Neural progenitor cell (in vitro differentiated cells): Measurements from ENCODE around the gene KLC3. TPM values are rescaled to one million over a fixed set of nuclear protein-coding genes. Genes with fewer than 3 reads are reported as not detected.
"Not testable (repeated sequence)": the region's sequence is repeated elsewhere in the genome, so short reads cannot be mapped to it uniquely, and the experiment has no call there.

ENCODE experiments used
- DNase-seq: peaks from one replicate; pipeline ENCODE4 v3.0.0-alpha.2; 2016; ENCODE audit warnings: low spot score
- H2AFZ ChIP-seq: fragments of 200-600 bp; sonication (generic); replicated peaks from 2 replicates; pipeline ENCODE4 v1.6.1; 2016; ENCODE audit warnings: antibody characterized with exemption
- H3F3A ChIP-seq: fragments of 200-600 bp; sonication (generic); 2 replicates; pipeline ENCODE4 v1.6.1; 2016; ENCODE audit warnings: antibody characterized with exemption, low read depth
- H3K27ac ChIP-seq: fragments of 200-600 bp; sonication (generic); 2 replicates; pipeline ENCODE4 v1.5.1; 2016; ENCODE audit warnings: mild to moderate bottlenecking
- H3K27me3 ChIP-seq: fragments of 200-600 bp; sonication (generic); 2 replicates; pipeline ENCODE4 v1.6.1; 2016; ENCODE audit warnings: mild to moderate bottlenecking, moderate library complexity
- H3K36me3 ChIP-seq: fragments of 200-600 bp; sonication (generic); 2 replicates; pipeline ENCODE4 v1.5.1; 2016
- H3K4me1 ChIP-seq: fragments of 200-600 bp; sonication (generic); 2 replicates; pipeline ENCODE4 v1.6.1; 2016; ENCODE audit warnings: mixed run types
- H3K4me2 ChIP-seq: fragments of 200-600 bp; sonication (generic); 2 replicates; pipeline ENCODE4 v1.6.1; 2016
- H3K4me3 ChIP-seq: fragments of 200-600 bp; sonication (generic); 2 replicates; pipeline ENCODE4 v1.5.1; 2016
- H3K79me2 ChIP-seq: fragments of 200-600 bp; sonication (generic); 2 replicates; pipeline ENCODE4 v1.6.1; 2016; ENCODE audit warnings: low read depth
- H3K9ac ChIP-seq: fragments of 200-600 bp; sonication (generic); 2 replicates; pipeline ENCODE4 v1.6.1; 2016
- H3K9me3 ChIP-seq: fragments of 200-600 bp; sonication (generic); 2 replicates; pipeline ENCODE4 v1.5.1; 2016; ENCODE audit warnings: low read depth
- H4K20me1 ChIP-seq: fragments of 200-600 bp; sonication (generic); 2 replicates; pipeline ENCODE4 v1.6.1; 2016; ENCODE audit warnings: low read depth
- H3K27ac Mint-ChIP-seq: 3 replicates; pipeline ENCODE4 v1.8.0; 2021; ENCODE audit warnings: mixed read lengths
- H3K27me3 Mint-ChIP-seq: 2 replicates; pipeline ENCODE4 v1.8.0; 2022; ENCODE audit warnings: low read depth, mild to moderate bottlenecking, inconsistent platforms, moderate library complexity, mixed read lengths; ENCODE audit not compliant: insufficient read depth
- H3K36me3 Mint-ChIP-seq: 3 replicates; pipeline ENCODE4 v1.8.0; 2021; ENCODE audit warnings: mixed read lengths
- H3K4me1 Mint-ChIP-seq: 3 replicates; pipeline ENCODE4 v1.8.0; 2021; ENCODE audit warnings: mixed read lengths
- H3K4me3 Mint-ChIP-seq: 3 replicates; pipeline ENCODE4 v1.8.0; 2021; ENCODE audit warnings: mild to moderate bottlenecking, moderate library complexity, mixed read lengths
- H3K9me3 Mint-ChIP-seq: 3 replicates; pipeline ENCODE4 v1.8.0; 2020; ENCODE audit warnings: mixed read lengths
- CTCF ChIP-seq: fragments of 200-600 bp; sonication (generic); IDR thresholded peaks from 2 replicates; pipeline ENCODE4 v1.5.1; 2017; ENCODE audit warnings: antibody characterized with exemption, mild to moderate bottlenecking
- EZH2 ChIP-seq: fragments of 200-600 bp; sonication (generic); IDR thresholded peaks from 2 replicates; pipeline ENCODE4 v1.6.1; 2017; ENCODE audit warnings: antibody characterized with exemption, mild to moderate bottlenecking, moderate library complexity
- EZH2phosphoT487 ChIP-seq: fragments of 200-600 bp; sonication (generic); IDR thresholded peaks from 2 replicates; pipeline ENCODE4 v1.6.1; 2017; ENCODE audit warnings: antibody characterized with exemption
- total RNA-seq: library from RNA; depleted of rRNA; stranded (reverse); fragments of >200 nt; gene quantifications from 2 replicates; pipeline ENCODE4 v1.2.3, GENCODE V29; 2015; ENCODE audit warnings: low replicate concordance

KLC3 gene
- total RNA-seq, 1 donor from 2014 or later = not detected

GRCh38 chr19:45306518-45307027, 34.0 kb upstream of the KLC3 start:
- Mint-ChIP-seq H3K27me3 (peaks cover 14% of the 10 kb centered on the region), H3K4me3 (no peak overlapping the region), H3K9me3 (no peaks in the 10 kb centered on the region), H3K36me3 (peaks cover 4% of the 10 kb centered on the region), H3K27ac (no peak overlapping the region), H3K4me1 (peaks cover 5% of the 10 kb centered on the region)
- no peaks in the 10 kb centered on the region for H3K4me1 ChIP-seq
- H3K9ac ChIP-seq = no peak overlapping the region
- no peaks in the 10 kb centered on the region for H3K79me2 ChIP-seq
- no peak for DNase-seq
- TF ChIP-seq EZH2phosphoT487 (no peak), EZH2 (no peak), CTCF (no peak)
- no peaks in the 10 kb centered on the region for H3K9me3 ChIP-seq
- H2AFZ ChIP-seq = no peak overlapping the region
- H3K4me3 ChIP-seq = no peak overlapping the region
- no peaks in the 10 kb centered on the region for H3K36me3 ChIP-seq
- H3K27ac ChIP-seq = no peak overlapping the region
- H3K4me2 ChIP-seq = no peak overlapping the region
- H3K27me3 ChIP-seq = no peaks in the 10 kb centered on the region
- peaks cover 17% of the 10 kb centered on the region for H3F3A ChIP-seq
- H4K20me1 ChIP-seq = no peaks in the 10 kb centered on the region

- Histone ChIP-seq H2AFZ (no peak overlapping the region), H3K4me1 (no peaks in the 10 kb centered on the region), H3K9me3 (no peaks in the 10 kb centered on the region), H3K79me2 (no peaks in the 10 kb centered on the region), H4K20me1 (no peaks in the 10 kb centered on the region), H3F3A (peaks cover 17% of the 10 kb centered on the region), H3K36me3 (no peaks in the 10 kb centered on the region), H3K4me3 (no peak overlapping the region), H3K27me3 (no peaks in the 10 kb centered on the region), H3K9ac (no peak overlapping the region), H3K4me2 (no peak overlapping the region), H3K27ac (no peak overlapping the region)
- no peaks in the 10 kb centered on the region for H3K9me3 Mint-ChIP-seq
- DNase-seq = no peak
- TF ChIP-seq EZH2phosphoT487 (no peak), EZH2 (no peak), CTCF (no peak)
- H3K27ac Mint-ChIP-seq = no peak overlapping the region
- peaks cover 4% of the 10 kb centered on the region for H3K36me3 Mint-ChIP-seq
- peaks cover 5% of the 10 kb centered on the region for H3K4me1 Mint-ChIP-seq
- H3K4me3 Mint-ChIP-seq = no peak overlapping the region
- peaks cover 14% of the 10 kb centered on the region for H3K27me3 Mint-ChIP-seq
Measured at GRCh38 chr19:45307361-45307760, 33.2 kb upstream of the KLC3 start.

DNA sequence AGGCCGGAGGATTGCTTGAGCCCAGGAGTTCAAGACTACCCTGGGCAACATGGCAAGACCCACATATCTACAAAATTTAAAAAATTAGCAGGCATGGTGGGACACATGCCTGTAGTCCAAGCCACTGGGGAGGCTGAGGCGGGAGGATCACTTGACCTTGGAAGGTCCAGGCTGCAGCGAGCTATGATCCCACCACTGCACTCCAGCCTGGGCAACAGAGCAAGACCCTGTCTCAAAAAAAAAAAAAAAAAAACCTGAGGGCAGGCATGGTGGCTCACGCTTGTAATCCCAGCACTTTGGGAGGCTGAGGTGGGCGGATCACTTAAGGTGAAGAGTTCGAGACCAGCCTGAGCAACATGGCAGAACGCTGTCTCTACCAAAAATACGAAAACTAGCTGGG, 31.2 kb upstream of the KLC3 start:
- not testable (repeated sequence) for H3K4me1 Mint-ChIP-seq, H3K4me2 ChIP-seq, H3K27ac Mint-ChIP-seq, H3K79me2 ChIP-seq, H3K4me3 Mint-ChIP-seq, H3K4me1 ChIP-seq, DNase-seq, H3K36me3 Mint-ChIP-seq, H3K27ac ChIP-seq, H3K9me3 ChIP-seq, H3K36me3 ChIP-seq, H3K9me3 Mint-ChIP-seq, H3K9ac ChIP-seq, H4K20me1 ChIP-seq, H2AFZ ChIP-seq, H3K4me3 ChIP-seq
- H3K27me3 Mint-ChIP-seq = peaks cover 14% of the 10 kb centered on the region
- Histone ChIP-seq H3K27me3 (peaks cover 15% of the 10 kb centered on the region), H3F3A (peaks cover 17% of the 10 kb centered on the region)

DNA sequence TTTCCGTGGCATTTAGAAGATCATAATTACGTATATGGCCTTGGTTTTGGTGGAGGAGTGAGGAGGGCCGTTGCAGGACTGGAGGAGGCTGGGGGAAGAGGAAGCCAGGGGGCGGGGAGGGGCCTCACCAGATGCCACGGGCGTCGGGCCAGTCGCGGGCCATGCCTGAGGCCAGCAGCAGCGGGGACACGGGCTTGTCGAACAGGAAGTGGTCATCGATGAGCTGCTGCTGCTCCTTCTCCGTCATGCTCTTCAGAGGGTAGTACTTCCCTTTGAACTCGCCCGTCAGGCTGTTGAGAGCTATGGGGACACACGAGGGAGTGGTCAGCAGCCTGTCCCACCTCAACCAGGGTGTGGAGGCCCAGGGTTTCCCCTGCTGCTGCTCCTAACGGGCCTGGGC, 28.9 kb upstream of the KLC3 start:
- H3K4me3 Mint-ChIP-seq = peak overlapping the region; percentile 48
- H3K36me3 Mint-ChIP-seq = no peaks in the 10 kb centered on the region
- peaks cover 5% of the 10 kb centered on the region for H3F3A ChIP-seq
- TF ChIP-seq EZH2 = no peak
- TF ChIP-seq CTCF = no peak
- no peak for TF ChIP-seq EZH2phosphoT487
- peaks cover 5% of the 10 kb centered on the region for H3K27me3 Mint-ChIP-seq
- no peaks in the 10 kb centered on the region for H3K79me2 ChIP-seq
- no peak for DNase-seq
- H3K9ac ChIP-seq = no peak overlapping the region
- H3K4me1 Mint-ChIP-seq = no peaks in the 10 kb centered on the region
- H3K9me3 Mint-ChIP-seq = no peaks in the 10 kb centered on the region
- H3K9me3 ChIP-seq = no peaks in the 10 kb centered on the region
- H3K27me3 ChIP-seq = peaks cover 38% of the 10 kb centered on the region
- H2AFZ ChIP-seq = no peak overlapping the region
- no peak overlapping the region for H3K27ac Mint-ChIP-seq
- H3K4me2 ChIP-seq = no peak overlapping the region
- H3K4me3 ChIP-seq = no peak overlapping the region
- no peaks in the 10 kb centered on the region for H4K20me1 ChIP-seq
- no peak overlapping the region for H3K27ac ChIP-seq
- no peaks in the 10 kb centered on the region for H3K4me1 ChIP-seq
- no peaks in the 10 kb centered on the region for H3K36me3 ChIP-seq

DNA sequence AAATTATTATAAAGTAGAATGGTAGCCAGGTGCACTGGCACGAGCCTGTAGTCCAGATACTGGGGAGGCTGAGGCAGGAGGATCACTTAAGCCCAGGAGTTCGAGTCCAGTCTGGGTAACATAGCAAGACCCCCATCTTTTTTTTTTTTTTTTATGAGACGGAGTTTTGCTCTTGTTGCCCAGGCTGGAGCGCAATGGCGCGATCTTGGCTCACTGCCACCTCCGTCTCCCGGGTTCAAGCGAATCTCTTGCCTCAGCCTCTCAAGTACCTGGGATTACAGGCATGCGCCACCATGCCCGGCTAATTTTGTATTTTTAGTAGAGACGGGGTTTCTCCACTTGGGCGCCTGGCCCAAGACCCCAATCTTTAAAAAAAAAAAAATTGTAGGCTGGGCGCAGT, 28.3 kb upstream of the KLC3 start:
- H3K27ac Mint-ChIP-seq, H3K4me3 Mint-ChIP-seq, DNase-seq: not testable (repeated sequence)

More for the DNA sequence above, 28.3 kb upstream of the KLC3 start:
- not testable (repeated sequence) for H3K27me3 Mint-ChIP-seq, H3K9me3 Mint-ChIP-seq, H3K4me3 ChIP-seq, H3K36me3 Mint-ChIP-seq, H3K27ac ChIP-seq, H3K79me2 ChIP-seq, H3K9ac ChIP-seq, H3K36me3 ChIP-seq, H3F3A ChIP-seq, H3K4me1 ChIP-seq, H2AFZ ChIP-seq, H3K4me1 Mint-ChIP-seq, H3K4me2 ChIP-seq, H4K20me1 ChIP-seq, H3K9me3 ChIP-seq
- H3K27me3 ChIP-seq = peaks cover 45% of the 10 kb centered on the region
